K562 (cell line): ENCODE data around the gene MADD. TPM values are rescaled to one million over a fixed set of nuclear protein-coding genes. Genes with fewer than 3 reads are reported as not detected.

ENCODE experiments used
- CREBBP ChIP-seq: IDR thresholded peaks from one replicate; pipeline ENCODE4 v1.6.1; 2012; ENCODE audit warnings: low read depth, mild to moderate bottlenecking, control low read depth, inconsistent platforms, low read length
- ELF4 ChIP-seq: fragments of 450-650 bp; formaldehyde crosslinking; IDR thresholded peaks from 2 replicates; pipeline ENCODE4 v1.4.0; 2022; ENCODE audit warnings: missing genetic modification characterization
- GATAD2B ChIP-seq: fragments of 450-650 bp; IDR thresholded peaks from 2 replicates; pipeline ENCODE4 v1.6.1; 2017; ENCODE audit warnings: mild to moderate bottlenecking, borderline replicate concordance
- GTF2A2 ChIP-seq: IDR thresholded peaks from 2 replicates; pipeline ENCODE4 v1.6.1; 2016; ENCODE audit warnings: mild to moderate bottlenecking, missing genetic modification characterization, missing compliant biosample characterization
- GTF2E2 ChIP-seq: fragments of 200-800 bp; sonication (Bioruptor generic); IDR thresholded peaks from 2 replicates; pipeline ENCODE4 v1.6.1; 2016; ENCODE audit warnings: missing genetic modification characterization, missing compliant biosample characterization
- JUN ChIP-seq, 2 experiments: sonication (generic) in 1 of 2; formaldehyde crosslinking in 1 of 2; IDR thresholded peaks; 2 replicates each; pipeline versions ENCODE4 v1.6.1 to v1.8.0; 2012 to 2022; ENCODE audit warnings: borderline replicate concordance in 2 of 2, mild to moderate bottlenecking in 2 of 2, improper control_type of control experiment in 1 of 2, low read depth in 1 of 2, low read length in 1 of 2, missing genetic modification reagents in 1 of 2
- NONO ChIP-seq, 2 experiments: fragments of 200-400 bp in 1 of 2; fragments of 450-650 bp in 1 of 2; formaldehyde crosslinking in 1 of 2; IDR thresholded peaks; 2 replicates each; pipeline ENCODE4 v1.6.1; 2017; ENCODE audit warnings: low read depth in 2 of 2, mild to moderate bottlenecking in 2 of 2, moderate library complexity in 2 of 2, low read length in 1 of 2
- NR2F6 ChIP-seq: fragments of 450-650 bp; formaldehyde crosslinking; IDR thresholded peaks from 2 replicates; pipeline ENCODE4 v1.4.0; 2020; ENCODE audit warnings: mild to moderate bottlenecking
- NR3C1 ChIP-seq: sonication (generic); formaldehyde crosslinking; IDR thresholded peaks from 2 replicates; pipeline ENCODE4 v1.8.1; 2022; ENCODE audit warnings: missing genetic modification reagents
- RAD21 ChIP-seq, 2 experiments: fragments of 250-450 bp in 1 of 2; fragments of 450-650 bp in 1 of 2; sonication (Bioruptor Pico) in 1 of 2; formaldehyde crosslinking in 1 of 2; IDR thresholded peaks in 1 of 2; conservative IDR thresholded peaks in 1 of 2; 2 replicates each; pipeline versions ENCODE4 v1.4.0 to v1.8.0; 2020 to 2022; ENCODE audit warnings: mild to moderate bottlenecking in 2 of 2, moderate library complexity in 1 of 2
- RBFOX2 ChIP-seq: fragments of 200-400 bp; formaldehyde crosslinking; IDR thresholded peaks from 2 replicates; pipeline ENCODE4 v1.6.1; 2017; ENCODE audit warnings: low read depth, mild to moderate bottlenecking, low read length, moderate library complexity
- SMAD2 ChIP-seq: fragments of 150-350 bp; IDR thresholded peaks from 2 replicates; pipeline ENCODE4 v1.6.1; 2014; ENCODE audit warnings: low read depth, mild to moderate bottlenecking, low read length
- TFE3 ChIP-seq: fragments of 450-650 bp; formaldehyde crosslinking; IDR thresholded peaks from 2 replicates; pipeline ENCODE4 v1.4.0; 2020; ENCODE audit warnings: mild to moderate bottlenecking, mixed read lengths
- TOE1 ChIP-seq, 2 experiments: fragments of 450-650 bp in 1 of 2; sonication (generic) in 1 of 2; formaldehyde crosslinking in 1 of 2; IDR thresholded peaks; 2 replicates each; pipeline versions ENCODE4 v1.7.1 to v1.8.0; 2016 to 2022; ENCODE audit warnings: borderline replicate concordance in 2 of 2, mild to moderate bottlenecking in 2 of 2, antibody characterized with exemption in 1 of 2, inconsistent platforms in 1 of 2, low read depth in 1 of 2, missing genetic modification reagents in 1 of 2, moderate library complexity in 1 of 2
- XRCC5 ChIP-seq: fragments of 200-400 bp; formaldehyde crosslinking; IDR thresholded peaks from 2 replicates; pipeline ENCODE4 v1.6.1; 2017; ENCODE audit warnings: low read depth, mild to moderate bottlenecking, low read length
- YBX1 ChIP-seq: fragments of 450-650 bp; IDR thresholded peaks from 2 replicates; pipeline ENCODE4 v1.7.1; 2016; ENCODE audit warnings: mild to moderate bottlenecking
- ZNF212 ChIP-seq: fragments of 450-650 bp; formaldehyde crosslinking; IDR thresholded peaks from 2 replicates; pipeline ENCODE4 v1.4.0; 2020; ENCODE audit warnings: mild to moderate bottlenecking
- ZNF583 ChIP-seq: fragments of 250-450 bp; sonication (Bioruptor Pico); IDR thresholded peaks from 2 replicates; pipeline ENCODE4 v1.4.0; 2020
- polyA plus RNA-seq, 8 experiments: library from polyadenylated mRNA; depleted of rRNA in 4 of 8; stranded (reverse) in 5 of 8; unstranded in 3 of 8; fragments of >200 nt; fragmentation: Nextera tagmentation in 2 of 8; fragmentation: Illumina TruSeq in 1 of 8; extraction: Ambion mirVana in 2 of 8; extraction: Trizol in 1 of 8; gene quantifications; 2 replicates each; pipeline versions ENCODE4 v1.2.1 to v1.2.3, GENCODE V29; 2011 to 2014; ENCODE audit warnings: inconsistent platforms in 1 of 8, missing spikeins in 1 of 8
- total RNA-seq, 7 experiments: library from RNA; depleted of rRNA in 6 of 7; stranded (reverse); fragments of >200 nt in 6 of 7; fragmentation: Illumina TruSeq in 2 of 7; extraction: Trizol in 2 of 7; gene quantifications; 2 replicates each; pipeline versions ENCODE4 v1.2.1 to v1.2.3, GENCODE V29; 2011 to 2021; ENCODE audit warnings: low replicate concordance in 1 of 7
- TF ChIP-seq, protein P1 (sequence below): fragments of 250-450 bp; sonication (Bioruptor Pico); IDR thresholded peaks from 2 replicates; pipeline ENCODE4 v1.8.0; 2021; ENCODE audit warnings: borderline replicate concordance, mild to moderate bottlenecking, moderate library complexity; ENCODE audit not compliant: poor library complexity, severe bottlenecking
- TF ChIP-seq, protein P2 (sequence below): fragments of 250-450 bp; sonication (Bioruptor Pico); IDR thresholded peaks from 2 replicates; pipeline ENCODE4 v1.5.0; 2021; ENCODE audit warnings: mild to moderate bottlenecking, moderate library complexity

The MADD gene
- total and polyA plus RNA-seq, 9 of the 15 experiments (the other 6 are each of a cell fraction or from before 2014, with no cell fraction given) = 0.68 to 57.6 (median 33.6) TPM

DNA sequence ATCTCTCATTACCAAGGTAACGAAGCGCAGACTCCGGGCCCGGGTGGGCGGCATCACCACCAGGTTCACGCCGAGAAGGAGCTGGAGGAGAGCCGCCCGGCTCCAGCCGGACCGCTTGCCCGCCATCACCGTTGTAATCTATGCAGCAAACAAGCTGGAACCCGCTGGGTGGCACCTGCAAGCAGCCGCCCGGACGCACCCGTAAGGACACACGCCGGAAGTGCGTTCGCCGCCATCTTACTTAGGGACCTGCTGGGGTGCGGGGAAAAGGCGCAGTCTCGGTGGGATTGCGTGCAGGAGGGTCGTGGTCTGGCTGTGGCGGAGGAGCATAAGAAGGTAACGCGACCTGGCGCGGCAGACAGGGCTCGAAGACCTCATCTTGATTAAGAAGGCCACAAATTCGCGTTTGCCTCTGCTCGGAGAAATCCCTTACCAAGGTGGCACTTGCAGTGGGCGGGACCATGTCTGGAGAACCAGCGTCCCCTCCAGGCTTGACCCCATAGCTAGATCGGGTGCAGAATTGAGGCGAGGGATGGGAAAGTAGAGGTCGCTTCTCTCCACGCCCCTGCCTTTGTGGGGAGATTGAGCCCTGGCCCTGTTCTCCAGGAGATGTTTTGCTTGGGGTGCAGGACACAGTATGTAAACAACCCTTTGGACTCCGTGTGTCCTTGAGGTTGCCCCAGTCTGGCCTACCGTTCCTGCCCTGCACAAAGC, 21.1 kb upstream of the MADD start, which contains the start of gene ACP2 (continued):
- TF ChIP-seq TFE3 (CRISPR knock-in tag) (no peak), XRCC5 (peak; percentile 99), NONO (IDR thresholded peaks at IDR 0.05; ENCODE audit: low read depth in 2 of 2, low read length in 1 of 2) (peak in 1 of 2 experiments; percentile 64; a peak in 1 of 4 replicates), RAD21 (CRISPR knock-in tag; conservative IDR thresholded peaks at IDR 0.05 in 1 of 2, IDR thresholded peaks at IDR 0.05 in 1 of 2) (peak; percentile 24), JUN (IDR thresholded peaks at IDR 0.05; ENCODE audit: borderline replicate concordance, low read depth, low read length) (no peak), JUN (CRISPR knock-in tag; IDR thresholded peaks at IDR 0.05; ENCODE audit: borderline replicate concordance) (no peak), ZNF583 (CRISPR knock-in tag) (peak; percentile 28; the same call in 1 of the 2 replicates), GTF2E2 (tag) (peak; percentile 99), NR2F6 (CRISPR knock-in tag) (0 out of 2 replicates have a peak, but pooled peaks have one; percentile 3), TOE1 (IDR thresholded peaks at IDR 0.05; ENCODE audit: borderline replicate concordance) (peak; percentile 90), TOE1 (CRISPR knock-in tag; IDR thresholded peaks at IDR 0.05; ENCODE audit: borderline replicate concordance, low read depth) (0 out of 2 replicates have a peak, but pooled peaks have one; percentile 13), SMAD2 (no peak), GATAD2B (no peak), CREBBP (no peak), ELF4 (CRISPR knock-in tag) (no peak), RBFOX2 (peak; percentile 98), GTF2A2 (peak; percentile 74), NR3C1 (CRISPR knock-in tag) (peak; percentile 44; the same call in 1 of the 2 replicates), ZNF212 (CRISPR knock-in tag) (no peak), YBX1 (no peak)
- TF ChIP-seq, protein P1, sequence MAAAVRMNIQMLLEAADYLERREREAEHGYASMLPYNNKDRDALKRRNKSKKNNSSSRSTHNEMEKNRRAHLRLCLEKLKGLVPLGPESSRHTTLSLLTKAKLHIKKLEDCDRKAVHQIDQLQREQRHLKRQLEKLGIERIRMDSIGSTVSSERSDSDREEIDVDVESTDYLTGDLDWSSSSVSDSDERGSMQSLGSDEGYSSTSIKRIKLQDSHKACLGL (CRISPR knock-in tag) = no peak
- TF ChIP-seq, protein P2, sequence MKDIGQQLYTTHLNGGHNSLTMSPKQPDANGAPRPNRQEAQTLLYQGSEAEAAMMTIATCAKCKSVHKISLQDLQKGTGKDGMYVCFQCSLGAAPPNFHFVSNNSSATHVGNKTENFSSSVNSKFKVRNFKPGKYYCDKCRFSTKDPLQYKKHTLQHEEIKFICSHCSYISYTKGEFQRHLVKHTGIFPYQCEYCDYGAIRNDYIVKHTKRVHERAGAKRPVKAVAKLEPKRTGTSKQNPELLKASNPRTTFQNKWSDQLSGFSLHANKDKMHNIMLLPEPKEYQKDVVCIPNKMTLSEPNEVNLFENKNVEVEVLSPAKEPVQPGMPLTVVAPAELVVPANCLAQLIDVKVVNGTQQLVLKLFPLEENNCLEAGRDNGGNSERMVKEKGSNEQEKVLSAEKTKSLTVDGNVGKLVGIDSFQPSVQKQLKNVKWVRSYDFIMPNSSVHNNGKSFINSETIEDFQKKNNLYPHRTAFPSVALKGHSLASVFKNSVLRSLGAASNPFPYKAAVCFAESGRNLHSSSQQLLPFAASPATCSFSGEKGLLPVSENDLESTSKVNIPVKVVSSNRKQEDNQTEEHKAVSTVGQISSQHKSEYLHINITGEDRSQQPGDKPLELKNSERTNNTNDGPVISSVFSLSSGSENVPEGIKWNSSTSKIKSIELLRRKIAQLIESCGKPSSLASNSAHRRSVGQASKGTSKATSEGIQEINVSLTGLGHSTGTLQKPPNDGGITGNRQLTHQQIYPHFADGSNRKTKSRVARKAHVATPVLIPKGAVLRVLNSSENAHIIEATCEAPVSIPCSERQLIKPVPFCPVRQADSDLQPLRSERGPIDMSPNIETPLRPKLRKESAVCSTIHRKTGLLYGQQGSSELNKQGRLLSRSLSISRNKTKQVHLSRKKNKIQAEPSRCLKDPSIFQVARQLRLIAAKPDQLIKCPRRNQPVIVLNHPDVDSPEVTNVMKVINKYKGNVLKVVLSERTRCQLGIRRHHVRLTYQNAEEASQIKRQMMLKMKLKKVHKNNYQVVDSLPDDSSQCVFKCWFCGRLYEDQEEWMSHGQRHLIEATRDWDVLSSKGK (CRISPR knock-in tag) = no peak; the same call in 1 of the 2 replicates
